ENCODE results near the gene LCE3B. TPM values are rescaled to one million over a fixed set of nuclear protein-coding genes. Genes with fewer than 3 reads are reported as not detected.

LCE3B gene
- total RNA-seq, 1 donor from 2014 or later: not detected

GRCh38 chr1:152657677-152658076 lies 44.1 kb downstream of the LCE3B start:
- Histone ChIP-seq H3K36me3 (no peaks in the 10 kb centered on the region), H3K9me3 (no peaks in the 10 kb centered on the region), H3K27ac (no peak overlapping the region), H3K4me1 (no peaks in the 10 kb centered on the region), H3K27me3 (ENCODE audit: low read depth) (no peaks in the 10 kb centered on the region), H3K4me3 (no peak overlapping the region)
- TF ChIP-seq CTCF (IDR thresholded peaks at IDR 0.05): no peak
- DNase-seq (no peak), ATAC-seq (no peak)
- intact Hi-C loops (cut with DNase I): no loop called here

- Histone ChIP-seq H3K27me3 (ENCODE audit: low read depth) (no peaks in the 10 kb centered on the region), H3K4me1 (no peaks in the 10 kb centered on the region), H3K4me3 (no peak overlapping the region), H3K27ac (no peak overlapping the region), H3K9me3 (no peaks in the 10 kb centered on the region), H3K36me3 (no peaks in the 10 kb centered on the region)
- no peak for TF ChIP-seq CTCF (IDR thresholded peaks at IDR 0.05)
- ATAC-seq (no peak), DNase-seq (no peak)
- intact Hi-C loops (cut with DNase I): no loop called here
Observed at GRCh38 chr1:152658649-152659048, 45.0 kb downstream of the LCE3B start.

- Histone ChIP-seq H3K27me3 (ENCODE audit: low read depth) (no peaks in the 10 kb centered on the region), H3K9me3 (no peaks in the 10 kb centered on the region), H3K4me1 (no peaks in the 10 kb centered on the region), H3K36me3 (no peaks in the 10 kb centered on the region), H3K27ac (no peak within 1 kb of the TSS), H3K4me3 (no peak within 1 kb of the TSS)
- ATAC-seq (no peak), DNase-seq (no peak)
- intact Hi-C loops (cut with DNase I): no loop called here
- no peak for TF ChIP-seq CTCF (IDR thresholded peaks at IDR 0.05)
Observed at GRCh38 chr1:152663098-152663497, 49.5 kb downstream of the LCE3B start, which contains the start of gene LCE2D. LCE2D (plus strand) TSS chr1:152663380; CDS start chr1:152664106, 726 bp downstream.

Other genes starting within 250 kb of the LCE3B start
- gene CRNN, start 199.5 kb upstream of the LCE3B start, total RNA-seq: not detected
- gene LCE5A, start 103.0 kb upstream of the LCE3B start, total RNA-seq: not detected
- not detected for gene CRCT1, start 99.3 kb upstream of the LCE3B start, total RNA-seq
- gene LCE3E, start 47.0 kb upstream of the LCE3B start, total RNA-seq: not detected
- gene LCE3D, start 33.3 kb upstream of the LCE3B start, total RNA-seq: not detected
- not detected for gene LCE3C, start 13.6 kb upstream of the LCE3B start, total RNA-seq
- gene LCE3A, start 9.3 kb downstream of the LCE3B start, total RNA-seq: not detected
- not detected for gene LCE2D, start 49.6 kb downstream of the LCE3B start, total RNA-seq
- not detected for gene LCE2C, start 61.5 kb downstream of the LCE3B start, total RNA-seq
- gene LCE2B, start 72.3 kb downstream of the LCE3B start, total RNA-seq: not detected
- not detected for gene LCE2A, start 84.5 kb downstream of the LCE3B start, total RNA-seq
- gene LCE4A, start 94.3 kb downstream of the LCE3B start, total RNA-seq: not detected
- gene KPRP, start 144.2 kb downstream of the LCE3B start, total RNA-seq: not detected
- gene LCE1F, start 161.3 kb downstream of the LCE3B start, total RNA-seq: not detected
- not detected for gene LCE1E, start 172.4 kb downstream of the LCE3B start, total RNA-seq
- gene LCE1D, start 182.9 kb downstream of the LCE3B start, total RNA-seq: not detected
- not detected for gene LCE1C, start 192.8 kb downstream of the LCE3B start, total RNA-seq
- not detected for gene LCE1B, start 198.2 kb downstream of the LCE3B start, total RNA-seq
- gene LCE1A, start 213.7 kb downstream of the LCE3B start, total RNA-seq: not detected
- gene LCE6A, start 229.0 kb downstream of the LCE3B start, total RNA-seq: not detected
- not detected for gene LCE7A, start 246.2 kb downstream of the LCE3B start, total RNA-seq